Measurements from ENCODE around the gene SH3GL3. TPM values are rescaled to one million over a fixed set of nuclear protein-coding genes. Genes with fewer than 3 reads are reported as not detected.

SH3GL3 gene
- total and polyA plus RNA-seq, 2 of the 4 experiments (the other 2 are of a cell fraction) = not detected

DNA sequence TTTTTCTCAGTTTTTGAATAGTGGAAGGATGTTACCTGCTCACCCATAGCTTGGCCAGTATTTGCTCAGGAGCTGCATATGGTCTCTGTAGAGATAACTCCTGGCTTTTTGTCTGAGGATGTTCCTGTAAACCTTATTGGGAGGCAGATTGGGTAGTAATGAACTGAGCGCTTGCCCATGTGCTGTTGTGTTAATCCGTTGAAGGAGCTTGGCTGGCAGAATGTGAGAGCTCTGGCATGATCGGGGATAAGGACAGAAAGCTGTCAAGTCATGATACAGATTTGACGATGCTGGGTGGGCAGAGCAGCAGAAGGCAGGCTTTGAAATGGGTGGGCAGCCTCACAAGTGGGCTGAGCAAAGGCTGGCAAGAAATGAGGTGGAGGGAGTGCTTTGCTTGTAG is 27.4 kb downstream of the SH3GL3 start:
- H3K27ac ChIP-seq (ENCODE audit: insufficient read depth, low read length) = no peak overlapping the region
- H3K27me3 ChIP-seq (ENCODE audit: control insufficient read depth, insufficient read depth, low read length) = no peaks in the 10 kb centered on the region
- H3K14ac ChIP-seq (replicated peaks; ENCODE audit: low read depth, low read length) = no peak overlapping the region
- no peak overlapping the region for H2BK5ac ChIP-seq (ENCODE audit: low read depth, low read length, poor library complexity, severe bottlenecking)
- no peak overlapping the region for H4K5ac ChIP-seq (ENCODE audit: low read depth, low read length)
- DNase-seq (no peak), ATAC-seq (ENCODE audit: low read depth) (no peak)
- TF ChIP-seq, protein P1, sequence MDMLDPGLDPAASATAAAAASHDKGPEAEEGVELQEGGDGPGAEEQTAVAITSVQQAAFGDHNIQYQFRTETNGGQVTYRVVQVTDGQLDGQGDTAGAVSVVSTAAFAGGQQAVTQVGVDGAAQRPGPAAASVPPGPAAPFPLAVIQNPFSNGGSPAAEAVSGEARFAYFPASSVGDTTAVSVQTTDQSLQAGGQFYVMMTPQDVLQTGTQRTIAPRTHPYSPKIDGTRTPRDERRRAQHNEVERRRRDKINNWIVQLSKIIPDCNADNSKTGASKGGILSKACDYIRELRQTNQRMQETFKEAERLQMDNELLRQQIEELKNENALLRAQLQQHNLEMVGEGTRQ (IDR thresholded peaks at IDR 0.05; ENCODE audit: low read depth, low read length) = no peak
- TF ChIP-seq FOS (IDR thresholded peaks at IDR 0.05; ENCODE audit: low read depth, low read length) = no peak
- TF ChIP-seq CEBPB (IDR thresholded peaks at IDR 0.05; ENCODE audit: low read depth, low read length) = no peak
- TF ChIP-seq RFX5 (IDR thresholded peaks at IDR 0.05; ENCODE audit: low read depth, low read length) = no peak
- TF ChIP-seq MAZ (IDR thresholded peaks at IDR 0.05; ENCODE audit: borderline replicate concordance, low read depth, low read length) = no peak
- no peak for TF ChIP-seq BHLHE40 (IDR thresholded peaks at IDR 0.05; ENCODE audit: low read depth, low read length)
- TF ChIP-seq, protein P2, sequence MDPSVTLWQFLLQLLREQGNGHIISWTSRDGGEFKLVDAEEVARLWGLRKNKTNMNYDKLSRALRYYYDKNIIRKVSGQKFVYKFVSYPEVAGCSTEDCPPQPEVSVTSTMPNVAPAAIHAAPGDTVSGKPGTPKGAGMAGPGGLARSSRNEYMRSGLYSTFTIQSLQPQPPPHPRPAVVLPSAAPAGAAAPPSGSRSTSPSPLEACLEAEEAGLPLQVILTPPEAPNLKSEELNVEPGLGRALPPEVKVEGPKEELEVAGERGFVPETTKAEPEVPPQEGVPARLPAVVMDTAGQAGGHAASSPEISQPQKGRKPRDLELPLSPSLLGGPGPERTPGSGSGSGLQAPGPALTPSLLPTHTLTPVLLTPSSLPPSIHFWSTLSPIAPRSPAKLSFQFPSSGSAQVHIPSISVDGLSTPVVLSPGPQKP (IDR thresholded peaks at IDR 0.05; ENCODE audit: borderline replicate concordance, low read depth, low read length) = no peak
- H4K91ac ChIP-seq (ENCODE audit: insufficient read depth, low read depth, low read length) = no peak overlapping the region
- no peak overlapping the region for H3K4me3 ChIP-seq (ENCODE audit: insufficient read depth, low read depth, low read length)
- H3K9me3 ChIP-seq (ENCODE audit: control insufficient read depth, insufficient read depth, low read length) = no peaks in the 10 kb centered on the region
- no peak overlapping the region for H3K23ac ChIP-seq (ENCODE audit: low read depth, low read length)
- no peak overlapping the region for H2BK20ac ChIP-seq (ENCODE audit: low read depth, low read length)
- no TSS peak for BruUV-seq (replicated peaks)
- no peak overlapping the region for H3K18ac ChIP-seq (ENCODE audit: low read depth, low read length)
- no peak overlapping the region for H3K9ac ChIP-seq (ENCODE audit: low read depth, low read length)
- H2AK5ac ChIP-seq (ENCODE audit: low read depth, low read length) = no peak overlapping the region
- no peaks in the 10 kb centered on the region for H3K36me3 ChIP-seq (ENCODE audit: control insufficient read depth, insufficient read depth, low read length)
- no peaks in the 10 kb centered on the region for H4K20me1 ChIP-seq (ENCODE audit: insufficient read depth, low read length)
- no peaks in the 10 kb centered on the region for H3K4me1 ChIP-seq (ENCODE audit: control insufficient read depth, insufficient read depth, low read length)
- H2AFZ ChIP-seq (replicated peaks; ENCODE audit: low read length, poor library complexity) = no peak overlapping the region
- CTCF ChIA-PET = no interaction called here
- dilution Hi-C loops (cut with HindIII; ENCODE audit: low sequenced_read_pairs, unreplicated experiment) = no loop called here
- in situ Hi-C loops (cut with MboI; ENCODE audit: low sequenced_read_pairs) = no loop called here
- H2AK9ac ChIP-seq (replicated peaks; ENCODE audit: low read depth, low read length, poor library complexity) = no peak overlapping the region
- H2BK120ac ChIP-seq (ENCODE audit: low read depth, low read length) = no peak overlapping the region
- intact Hi-C loops (cut with micrococcal nuclease) = no loop called here
- no peaks in the 10 kb centered on the region for H3K9me1 ChIP-seq (ENCODE audit: insufficient read depth, low read length)
- no peak overlapping the region for H4K8ac ChIP-seq (ENCODE audit: low read depth in 2 of 2, low read length in 2 of 2)
- no peak overlapping the region for H3K4me2 ChIP-seq (ENCODE audit: low read depth, low read length)
- 77% methylated on average over 4 of the region's 4 CpGs; no CpG with 5 or more reads in 1 of the 2 experiments for WGBS, 2 experiments (ENCODE audit: extremely low coverage in 2 of 2, insufficient read length in 1 of 2)
- no peaks in the 10 kb centered on the region for H3K79me1 ChIP-seq (ENCODE audit: low read depth in 1 of 2, low read length in 2 of 2)
- no peak overlapping the region for H3K4ac ChIP-seq (ENCODE audit: low read depth, low read length)
- H2BK15ac ChIP-seq (ENCODE audit: low read depth, low read length) = no peak overlapping the region
- H3K56ac ChIP-seq (ENCODE audit: extremely low read depth, insufficient read depth, low read length) = no peak overlapping the region
- POLR2A ChIA-PET (ENCODE audit: unreplicated experiment) = no interaction called here
